ENCODE data around the gene NDUFAF5. TPM values are rescaled to one million over a fixed set of nuclear protein-coding genes. Genes with fewer than 3 reads are reported as not detected.

The NDUFAF5 gene
- total RNA-seq (2021; fragmentation: NEBNext Ultra II Directional; extraction: Animal tissue kit (Norgen Biotek cat#: 25700)) (26.7 and 32.3 TPM in 2 replicates), polyA plus RNA-seq (2011; rRNA removed) (9.2 and 11.8 TPM in 2 replicates), polyA minus RNA-seq (2011; rRNA and poly(A)+ RNA removed) (8.8 and 10.9 TPM in 2 replicates)
- 14.2 TPM for polyA plus RNA-seq (2011; cell fraction: cytosol; rRNA removed)
- 5.7 TPM for polyA plus RNA-seq (2011; cell fraction: nucleus; rRNA removed)
- polyA plus RNA-seq (2012, experiment 1 of 2), result 19.9 to 27.6 TPM (median 21.4 TPM) in 4 replicates
- 7.8 TPM for polyA plus RNA-seq (2012, experiment 2 of 2)
- 16.5 TPM for polyA plus RNA-seq (2013, experiment 1 of 2)
- 18.5 TPM for polyA plus RNA-seq (2013, experiment 2 of 2)
- polyA minus RNA-seq (2011; cell fraction: cytosol; rRNA and poly(A)+ RNA removed), result 13.8 TPM
- 23.2 TPM for polyA minus RNA-seq (2011; cell fraction: nucleus; rRNA and poly(A)+ RNA removed)
- long read RNA-seq, experiment 1, full-length matches to known transcripts, result 10 of 19 reads
- long read RNA-seq, experiment 1, partial matches to known transcripts, result 1 of 19 reads
- long read RNA-seq, experiment 1, other reads (novel, unspliced or antisense), result 8 of 19 reads
- long read RNA-seq, experiment 2, full-length matches to known transcripts, result 29 of 47 reads
- long read RNA-seq, experiment 2, partial matches to known transcripts, result 2 of 47 reads
- long read RNA-seq, experiment 2, other reads (novel, unspliced or antisense), result 16 of 47 reads

- H3K79me1 ChIP-seq (ENCODE audit: low read depth, low read length), result peaks cover 5% of the 10 kb centered on the region; the same call in 1 of the 2 replicates
- H3K14ac ChIP-seq (ENCODE audit: insufficient read length), result no peak within 1 kb of the TSS
- H3K23ac ChIP-seq (ENCODE audit: insufficient read length), result no peak within 1 kb of the TSS
- no peak within 1 kb of the TSS for H2AK5ac ChIP-seq (ENCODE audit: low read depth, low read length)
- peak within 1 kb of the TSS; percentile 93 for H3K18ac ChIP-seq (ENCODE audit: extremely low read depth, low read length)
- WGBS, 2 experiments (ENCODE audit: extremely low coverage in 1 of 2, insufficient coverage in 1 of 2, insufficient read length in 1 of 2, insufficient replicate concordance in 2 of 2, low coverage in 1 of 2, low lambda C conversion rate in 2 of 2, missing lambda C conversion rate in 1 of 2), result 2% methylated on average over 44 of the region's 54 CpGs; no CpG with 5 or more reads in 1 of the 2 experiments
- CTCF ChIA-PET (ENCODE audit: partially characterized antibody), result interaction anchor here (0.6 to 2.6 kb wide), 7 partner anchors 9 to 174 kb away, joined by 3 to 12 read pairs (median 4); no protein-coding TSS in a partner anchor
- H3K4me2 ChIP-seq (ENCODE audit: insufficient read depth in 1 of 2, low read depth in 2 of 2, low read length in 2 of 2), result peak within 1 kb of the TSS; percentile 65 to 82
- H4K91ac ChIP-seq (replicated peaks; ENCODE audit: insufficient read length, low read length), result peak within 1 kb of the TSS; percentile 52
- peaks cover 3 to 4% of the 10 kb centered on the region in 2 experiments for H4K20me1 ChIP-seq (replicated peaks in 1 of 2; ENCODE audit: control insufficient read depth in 1 of 2, insufficient read depth in 2 of 2, low read length in 2 of 2)
- peak within 1 kb of the TSS; percentile 87; the same call in 1 of the 2 replicates for H4K8ac ChIP-seq (ENCODE audit: extremely low read depth, insufficient read depth, low read length)
- peak within 1 kb of the TSS; percentile 16 for H3K4ac ChIP-seq (replicated peaks; ENCODE audit: insufficient read length, low read depth, low read length)
- H2AFZ ChIP-seq (ENCODE audit: low read length), result peak within 1 kb of the TSS; percentile 83; the same call in 1 of the 2 replicates
- H4K5ac ChIP-seq (ENCODE audit: insufficient read length, low read depth, low read length), result peak within 1 kb of the TSS; percentile 42
- DNase-seq (ENCODE audit: low read depth in 1 of 2, low spot score in 2 of 2) (peak; percentile 94 to 95), FAIRE-seq (peak; percentile 84)
- peaks cover 2 to 42% (median 21%) of the 10 kb centered on the region in 4 experiments; a peak in 7 of 8 replicates for H3K36me3 ChIP-seq (ENCODE audit: control insufficient read depth in 2 of 4, insufficient read depth in 4 of 4, low read length in 3 of 4)
- H3K9ac ChIP-seq (replicated peaks in 1 of 4; ENCODE audit: extremely low read depth in 1 of 4, low read depth in 3 of 4, low read length in 3 of 4), result peak within 1 kb of the TSS; percentile 83 to 92 (median 88)
- peak within 1 kb of the TSS; percentile 62 for H3K56ac ChIP-seq (replicated peaks; ENCODE audit: insufficient read length, low read depth, low read length)
- POLR2A ChIA-PET (ENCODE audit: partially characterized antibody), result interaction anchor here (0.5 to 3.6 kb wide), 16 partner anchors 9 to 174 kb away, joined by 3 to 28 read pairs (median 4); no protein-coding TSS in a partner anchor
- H3K9me3 ChIP-seq (ENCODE audit: insufficient read depth in 2 of 2, low read depth in 1 of 2, low read length in 1 of 2), result no peaks in the 10 kb centered on the region
- H2BK120ac ChIP-seq (replicated peaks; ENCODE audit: low read depth, low read length), result peak within 1 kb of the TSS; percentile 56
- H2BK12ac ChIP-seq (ENCODE audit: low read depth, low read length), result peak within 1 kb of the TSS; percentile 77; the same call in 1 of the 2 replicates
- H3K23me2 ChIP-seq (ENCODE audit: low read depth, low read length), result peaks cover 3% of the 10 kb centered on the region; the same call in 1 of the 2 replicates
- H3K79me2 ChIP-seq (ENCODE audit: control insufficient read depth in 1 of 2, insufficient read depth in 2 of 2, low read length in 2 of 2), result peaks cover 10 to 67% of the 10 kb centered on the region in 2 experiments
- peak within 1 kb of the TSS; percentile 83 for H2BK5ac ChIP-seq (ENCODE audit: low read depth, low read length)
- H3K27ac ChIP-seq (ENCODE audit: low read depth, low read length), result peak within 1 kb of the TSS; percentile 84
- H2BK15ac ChIP-seq (ENCODE audit: low read length), result no peak within 1 kb of the TSS
- no peaks in the 10 kb centered on the region for H3K27me3 ChIP-seq (replicated peaks in 1 of 4; ENCODE audit: control insufficient read depth in 3 of 4, extremely low read depth in 1 of 4, insufficient read depth in 3 of 4, low read length in 3 of 4)
- peaks cover 0 to 4% (median 1%) of the 10 kb centered on the region in 4 experiments; a peak in 2 of 7 replicates for H3K4me1 ChIP-seq (replicated peaks in 1 of 4; ENCODE audit: control insufficient read depth in 3 of 4, insufficient read depth in 4 of 4, low read length in 3 of 4)
- no peak within 1 kb of the TSS for H2BK20ac ChIP-seq (ENCODE audit: low read length)
- peak within 1 kb of the TSS; percentile 73 to 97 (median 78) for H3K4me3 ChIP-seq (ENCODE audit: extremely low read depth in 1 of 4, insufficient read depth in 2 of 4, low read depth in 3 of 4, low read length in 4 of 4)
- TF ChIP-seq SP1 (IDR thresholded peaks at IDR 0.05; ENCODE audit: low read depth, low read length), result peak; percentile 53; the same call in 1 of the 2 replicates
- TF ChIP-seq KDM5A (IDR thresholded peaks at IDR 0.05; ENCODE audit: low read length), result peak; percentile 3; the same call in 1 of the 2 replicates
- TF ChIP-seq POLR2AphosphoS5 (IDR thresholded peaks at IDR 0.05; ENCODE audit: low read depth, low read length), result peak; percentile 96; the same call in 1 of the 2 replicates
- no peak for TF ChIP-seq HDAC6 (IDR thresholded peaks at IDR 0.05; ENCODE audit: low read depth, low read length)
- no peak for TF ChIP-seq CEBPB (IDR thresholded peaks at IDR 0.05; ENCODE audit: low read depth, low read length)
- peak; percentile 85 for TF ChIP-seq ATF3 (IDR thresholded peaks at IDR 0.05; ENCODE audit: insufficient read depth, low read depth, low read length)
- TF ChIP-seq CREB1 (IDR thresholded peaks at IDR 0.05), result peak; percentile 90
- peak; percentile 92 for TF ChIP-seq TAF1 (IDR thresholded peaks at IDR 0.05; ENCODE audit: low read depth, low read length)
Observed at GRCh38 chr20:13784893-13785715, at the start of gene NDUFAF5, which contains the start of gene ESF1. Gene NDUFAF5 (plus strand): TSS chr20:13785028. CDS start chr20:13785069, 41 bp downstream. Gene ESF1 (minus strand): TSS chr20:13784919. CDS start chr20:13783140, 1,779 bp downstream.
